HCT116 (cell line): Measurements from ENCODE around the gene ELP1. TPM values are rescaled to one million over a fixed set of nuclear protein-coding genes. Genes with fewer than 3 reads are reported as not detected.

Source experiments
- ATAC-seq: fragments of 200-7000 bp; cut with Tn5 transposase; 2 replicates; pipeline ENCODE4 v1.9.1; 2020; ENCODE audit warnings: mild to moderate bottlenecking, moderate library complexity
- BruUV-seq: library from RNA; stranded (reverse); fragments of 400-500 nt; replicated peaks from 2 replicates; lab custom pipeline; 2021; lab: Mats Ljungman, UMichigan
- CTCF ChIA-PET: fragments of 300-600 bp; sonication (Branson Sonifier 250); formaldehyde crosslinking; loops from one replicate; lab custom pipeline; 2021; ENCODE audit warnings: antibody characterized with exemption; lab: Charles Lee
- POLR2A ChIA-PET: fragments of 300-600, 350-600 bp; sonication (Branson Sonifier 250); formaldehyde crosslinking; loops from one replicate; lab custom pipeline; 2021; ENCODE audit warnings: antibody characterized with exemption; lab: Charles Lee
- RAD21 ChIA-PET, 2 experiments: fragments of 300-600 bp; sonication (Branson Sonifier 250); formaldehyde crosslinking; loops; one replicate each; lab custom pipeline; 2023; ENCODE audit warnings: low total read pairs in 2 of 2; ENCODE audit not compliant: uncharacterized antibody in 2 of 2, unreplicated experiment in 2 of 2, low non-redundant PET in 1 of 2; lab: Charles Lee
- DNase-seq: peaks from one replicate; pipeline ENCODE4 v3.0.0-alpha.2; 2010; ENCODE audit warnings: low read depth, low spot score
- H2AFZ ChIP-seq: fragments of 200-600 bp; shearing (Covaris generic), sonication (generic); 2 replicates; pipeline ENCODE4 v1.6.1; 2017; ENCODE audit warnings: low read depth, mixed run types, mixed read lengths, antibody characterized with exemption, low read length; ENCODE audit not compliant: poor library complexity, severe bottlenecking
- H3K27ac ChIP-seq: 2 replicates; pipeline ENCODE4 v1.5.1; 2012; ENCODE audit warnings: low read depth, low read length
- H3K27me3 ChIP-seq: fragments of 200-600 bp; sonication (generic); 2 replicates; pipeline ENCODE4 v1.6.1; 2016; ENCODE audit warnings: mixed run types, low read length, mixed read lengths; ENCODE audit not compliant: insufficient read depth
- H3K36me3 ChIP-seq, 2 experiments: fragments of 200-500 bp in 1 of 2; fragments of 200-600 bp in 1 of 2; sonication (Bioruptor generic) in 1 of 2; sonication (generic) in 1 of 2; 2 replicates each; pipeline versions ENCODE4 v1.5.1 to v1.6.1; 2014 to 2016; ENCODE audit warnings: low read length in 2 of 2, inconsistent platforms in 1 of 2, mixed read lengths in 1 of 2, mixed run types in 1 of 2; ENCODE audit not compliant: insufficient read depth in 2 of 2, control insufficient read depth in 1 of 2
- H3K4me1 ChIP-seq, 2 experiments: fragments of 200-600 bp in 1 of 2; sonication (generic) in 1 of 2; 2 replicates each; pipeline versions ENCODE4 v1.5.1 to v1.6.1; 2012 to 2017; ENCODE audit warnings: low read length in 2 of 2, inconsistent platforms in 1 of 2, mild to moderate bottlenecking in 1 of 2, mixed read lengths in 1 of 2, mixed run types in 1 of 2, moderate library complexity in 1 of 2; ENCODE audit not compliant: insufficient read depth in 2 of 2, control insufficient read depth in 1 of 2
- H3K4me2 ChIP-seq: fragments of 200-600 bp; sonication (generic); 2 replicates; pipeline ENCODE4 v1.6.1; 2017; ENCODE audit warnings: mixed run types, low read length, mixed read lengths
- H3K4me3 ChIP-seq, 2 experiments: fragments of 200-600 bp in 1 of 2; sonication (generic) in 1 of 2; replicated peaks in 1 of 2; 2 replicates each; pipeline ENCODE4 v1.5.1; 2011 to 2016; ENCODE audit warnings: low read length in 2 of 2, control low read depth in 1 of 2, low read depth in 1 of 2, mild to moderate bottlenecking in 1 of 2, mixed read lengths in 1 of 2, mixed run types in 1 of 2
- H3K79me2 ChIP-seq: fragments of 200-600 bp; sonication (generic); 2 replicates; pipeline ENCODE4 v1.6.1; 2017; ENCODE audit warnings: mild to moderate bottlenecking, mixed run types, low read length, moderate library complexity, mixed read lengths; ENCODE audit not compliant: insufficient read depth
- H3K9ac ChIP-seq: fragments of 200-600 bp; sonication (generic); 2 replicates; pipeline ENCODE4 v1.6.1; 2016; ENCODE audit warnings: low read length, mixed read lengths
- H3K9me2 ChIP-seq: fragments of 200-600 bp; sonication (generic), shearing (Covaris generic); 2 replicates; pipeline ENCODE4 v1.6.1; 2017; ENCODE audit warnings: mixed run types, mild to moderate bottlenecking, moderate library complexity; ENCODE audit not compliant: insufficient read depth
- H3K9me3 ChIP-seq, 2 experiments: fragments of 200-500 bp in 1 of 2; fragments of 200-600 bp in 1 of 2; sonication (Bioruptor generic) in 1 of 2; sonication (generic) in 1 of 2; 2 replicates each; pipeline ENCODE4 v1.6.1; 2014 to 2017; ENCODE audit warnings: low read length in 2 of 2, mixed read lengths in 2 of 2, inconsistent platforms in 1 of 2, low read depth in 1 of 2, mild to moderate bottlenecking in 1 of 2, mixed run types in 1 of 2, moderate library complexity in 1 of 2; ENCODE audit not compliant: control insufficient read depth in 1 of 2, insufficient read depth in 1 of 2
- H4K20me1 ChIP-seq: fragments of 200-600 bp; sonication (generic), shearing (Covaris generic); 2 replicates; pipeline ENCODE4 v1.6.1; 2017; ENCODE audit warnings: mixed run types, mild to moderate bottlenecking, moderate library complexity; ENCODE audit not compliant: insufficient read depth
- ATF3 ChIP-seq: IDR thresholded peaks from 2 replicates; pipeline ENCODE4 v1.6.1; 2012
- CBX3 ChIP-seq: IDR thresholded peaks from 2 replicates; pipeline ENCODE4 v1.6.1; 2012; ENCODE audit warnings: low read depth
- ELF1 ChIP-seq: IDR thresholded peaks from 2 replicates; pipeline ENCODE4 v1.6.1; 2012; ENCODE audit warnings: low read depth, borderline replicate concordance
- FOSL1 ChIP-seq: IDR thresholded peaks from 2 replicates; pipeline ENCODE4 v1.6.1; 2012; ENCODE audit warnings: low read depth
- JUND ChIP-seq: IDR thresholded peaks from 2 replicates; pipeline ENCODE4 v1.6.1; 2012
- MAX ChIP-seq: IDR thresholded peaks from 2 replicates; pipeline ENCODE4 v1.6.1; 2012
- POLR2A ChIP-seq: IDR thresholded peaks from 2 replicates; pipeline ENCODE4 v1.7.0; 2011; ENCODE audit warnings: borderline replicate concordance; ENCODE audit not compliant: insufficient read depth, insufficient read length; ENCODE audit errors: extremely low read depth
- POLR2AphosphoS5 ChIP-seq: IDR thresholded peaks from 2 replicates; pipeline ENCODE4 v1.6.1; 2011; ENCODE audit warnings: mild to moderate bottlenecking, low read depth, low read length, moderate library complexity
- SIN3A ChIP-seq: IDR thresholded peaks from 2 replicates; pipeline ENCODE4 v1.6.1; 2012; ENCODE audit warnings: low read depth
- SP1 ChIP-seq: IDR thresholded peaks from 2 replicates; pipeline ENCODE4 v1.6.1; 2012; ENCODE audit warnings: low read depth
- YY1 ChIP-seq: IDR thresholded peaks from 2 replicates; pipeline ENCODE4 v1.6.1; 2011; ENCODE audit warnings: low read length, low read depth, moderate library complexity, mild to moderate bottlenecking; ENCODE audit not compliant: insufficient replicate concordance; ENCODE audit errors: extremely low read depth
- intact Hi-C: fragments of 100-400 bp; cut with micrococcal nuclease; formaldehyde crosslinking; loops from 2 replicates; pipeline ENCODE4 v1.10.0; 2022
- total RNA-seq: library from RNA; stranded (reverse); gene quantifications from one replicate; pipeline ENCODE4 v1.2.1, GENCODE V29; 2021; ENCODE audit not compliant: unreplicated experiment

ELP1 gene
- total RNA-seq, 1 experiment from 2014 or later, result 28.8 TPM

- TF ChIP-seq ATF3 (no peak), SIN3A (no peak), POLR2AphosphoS5 (no peak), JUND (no peak), FOSL1 (no peak), SP1 (no peak), MAX (no peak), CBX3 (no peak), ELF1 (no peak), YY1 (no peak)
- TF ChIP-seq, all 23 proteins: peak for 0
Measured at GRCh38 chr9:108852079-108852478, 81.8 kb downstream of the ELP1 start (continued).

DNA sequence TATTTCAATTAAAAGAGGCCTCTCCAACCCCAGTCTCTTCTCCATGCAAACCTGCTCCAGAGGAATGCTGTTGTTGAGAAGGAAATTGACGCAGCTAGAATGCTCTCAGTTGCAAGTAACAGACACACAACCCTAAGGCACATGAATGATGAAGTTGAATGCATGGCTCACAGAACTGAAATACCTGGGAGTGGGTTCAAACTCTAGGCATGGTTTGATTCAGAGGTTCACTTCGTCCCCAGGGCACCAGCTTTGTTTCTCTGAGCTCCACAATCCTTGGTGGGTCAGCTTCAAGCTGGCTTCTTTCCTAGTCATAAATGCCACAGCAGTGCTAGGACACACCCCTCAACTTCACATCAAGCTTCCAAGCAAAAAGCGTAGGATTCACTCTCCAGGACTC, 82.8 kb downstream of the ELP1 start:
- no peak overlapping the region for H3K4me3 ChIP-seq
- ChIA-PET POLR2A (no interaction called here), CTCF (interaction anchor here (0.9 to 3.4 kb wide), 2 partner anchors 103 to 551 kb away, joined by 3 to 8 read pairs; no protein-coding TSS in a partner anchor), RAD21 (no interaction called here)
- no peak overlapping the region for H3K9ac ChIP-seq
- H3K9me3 ChIP-seq, result no peaks in the 10 kb centered on the region
- H3K79me2 ChIP-seq, result no peaks in the 10 kb centered on the region
- DNase-seq (no peak), ATAC-seq (no peak)
- H3K27ac ChIP-seq, result no peak overlapping the region
- H4K20me1 ChIP-seq, result no peaks in the 10 kb centered on the region
- no peaks in the 10 kb centered on the region for H3K27me3 ChIP-seq
- no TSS peak for BruUV-seq
- no peak overlapping the region for H3K4me2 ChIP-seq
- TF ChIP-seq POLR2A (no peak), SP1 (no peak)
- no peaks in the 10 kb centered on the region for H3K36me3 ChIP-seq
- intact Hi-C loops, result loop anchor here (5.0 to 10.0 kb wide), 2 partner anchors 474 to 551 kb away; partner anchors contain the start of gene EPB41L4B
- peaks cover 5% of the 10 kb centered on the region; the same call in 1 of the 2 replicates for H3K9me2 ChIP-seq
- no peaks in the 10 kb centered on the region for H3K4me1 ChIP-seq
- no peak overlapping the region for H2AFZ ChIP-seq
